Stimulated activated CD4-positive, alpha-beta T cell treated with anti-CD3 and anti-CD28 coated beads, Interleukin-4, amount 100 ng/mL, for 1 hour (primary cell): ENCODE data around the gene ITIH2.
"Not testable (repeated sequence)": the region's sequence is repeated elsewhere in the genome, so short reads cannot be mapped to it uniquely, and the experiment has no call there.

Experiments used
- DNase-seq: peaks from one replicate; pipeline ENCODE4 v3.0.0-alpha.2; 2020

Gene ITIH2, protein sequence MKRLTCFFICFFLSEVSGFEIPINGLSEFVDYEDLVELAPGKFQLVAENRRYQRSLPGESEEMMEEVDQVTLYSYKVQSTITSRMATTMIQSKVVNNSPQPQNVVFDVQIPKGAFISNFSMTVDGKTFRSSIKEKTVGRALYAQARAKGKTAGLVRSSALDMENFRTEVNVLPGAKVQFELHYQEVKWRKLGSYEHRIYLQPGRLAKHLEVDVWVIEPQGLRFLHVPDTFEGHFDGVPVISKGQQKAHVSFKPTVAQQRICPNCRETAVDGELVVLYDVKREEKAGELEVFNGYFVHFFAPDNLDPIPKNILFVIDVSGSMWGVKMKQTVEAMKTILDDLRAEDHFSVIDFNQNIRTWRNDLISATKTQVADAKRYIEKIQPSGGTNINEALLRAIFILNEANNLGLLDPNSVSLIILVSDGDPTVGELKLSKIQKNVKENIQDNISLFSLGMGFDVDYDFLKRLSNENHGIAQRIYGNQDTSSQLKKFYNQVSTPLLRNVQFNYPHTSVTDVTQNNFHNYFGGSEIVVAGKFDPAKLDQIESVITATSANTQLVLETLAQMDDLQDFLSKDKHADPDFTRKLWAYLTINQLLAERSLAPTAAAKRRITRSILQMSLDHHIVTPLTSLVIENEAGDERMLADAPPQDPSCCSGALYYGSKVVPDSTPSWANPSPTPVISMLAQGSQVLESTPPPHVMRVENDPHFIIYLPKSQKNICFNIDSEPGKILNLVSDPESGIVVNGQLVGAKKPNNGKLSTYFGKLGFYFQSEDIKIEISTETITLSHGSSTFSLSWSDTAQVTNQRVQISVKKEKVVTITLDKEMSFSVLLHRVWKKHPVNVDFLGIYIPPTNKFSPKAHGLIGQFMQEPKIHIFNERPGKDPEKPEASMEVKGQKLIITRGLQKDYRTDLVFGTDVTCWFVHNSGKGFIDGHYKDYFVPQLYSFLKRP

DNA sequence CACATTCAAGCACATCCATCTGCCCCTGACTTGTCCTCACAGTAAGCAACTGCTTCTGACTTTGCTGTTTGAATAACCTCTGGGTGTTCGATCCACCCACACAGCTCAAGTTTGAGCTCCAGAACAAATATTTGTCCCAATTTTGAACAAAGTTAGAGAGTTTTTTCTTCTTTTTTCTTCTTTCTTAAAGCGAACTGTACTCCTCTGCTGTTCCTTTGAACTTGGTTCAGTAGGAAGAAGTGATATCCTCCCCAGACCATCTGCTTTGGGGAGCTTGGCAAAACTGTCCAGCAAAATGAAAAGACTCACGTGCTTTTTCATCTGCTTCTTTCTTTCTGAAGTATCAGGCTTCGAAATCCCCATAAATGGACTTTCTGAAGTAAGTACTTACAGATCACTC, at the start of gene ITIH2:
Gene ITIH2 (plus strand): TSS at position 177 of the 400 bp plus-strand sequence. CDS start 119 bp downstream, at position 296.
- DNase-seq = no peak

DNA sequence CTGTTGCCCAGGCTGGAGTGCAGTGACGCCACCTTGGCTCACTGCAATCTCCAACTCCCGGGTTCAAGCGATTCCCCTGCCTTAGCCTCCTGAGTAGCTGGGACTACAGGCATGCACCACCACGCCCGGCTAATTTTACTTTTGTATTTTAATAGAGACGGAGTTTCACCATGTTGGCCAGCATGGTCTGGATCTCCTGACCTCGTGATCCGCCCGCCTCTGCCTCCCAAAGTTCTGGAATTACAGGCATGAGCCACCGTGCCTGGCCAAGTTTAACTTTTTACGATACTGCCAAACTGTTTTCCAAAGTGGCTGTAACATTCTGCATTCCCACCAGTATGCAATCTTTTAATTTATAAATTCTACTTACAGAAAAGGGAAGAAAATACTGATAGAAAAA, 46.0 kb upstream of the ITIH2 start:
- not testable (repeated sequence) for DNase-seq

DNA sequence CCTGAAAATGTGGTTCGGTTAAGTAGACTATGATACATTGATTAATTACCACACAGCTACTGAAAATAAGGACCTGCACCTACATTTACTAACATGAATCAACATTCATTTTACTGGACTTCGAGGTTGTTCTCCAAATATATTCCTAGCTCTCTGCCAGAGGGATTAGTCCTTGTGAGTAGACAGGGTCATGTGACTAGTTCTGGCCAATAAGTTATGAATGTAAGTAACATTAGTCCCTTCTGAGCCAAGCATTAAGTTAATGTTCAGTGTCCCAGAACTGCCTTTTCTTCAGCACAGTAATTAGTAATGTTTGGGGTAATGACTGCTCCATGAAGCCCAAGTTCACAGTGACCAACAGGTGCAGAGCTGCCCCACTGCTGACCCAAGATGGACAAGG, 45.6 kb upstream of the ITIH2 start:
- no peak for DNase-seq

DNA sequence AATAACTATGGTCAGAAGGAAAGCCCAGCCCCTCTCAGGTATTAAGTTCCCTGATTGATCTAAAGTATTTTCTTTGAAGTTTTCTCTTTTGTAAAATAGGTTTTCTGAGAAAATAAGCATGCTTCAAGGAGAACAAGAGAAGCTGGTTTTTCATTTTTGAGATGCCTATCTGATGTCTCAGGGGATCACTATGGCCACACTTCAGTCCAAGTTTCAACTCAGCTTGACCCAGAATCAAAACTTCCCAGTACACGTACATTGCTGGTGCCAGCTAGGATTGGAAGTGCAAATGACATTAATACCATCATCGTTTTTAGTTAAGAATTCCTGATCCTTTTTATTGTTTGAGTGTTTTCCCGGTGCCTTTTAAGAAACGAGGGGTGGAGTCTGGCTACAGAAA, 43.6 kb upstream of the ITIH2 start:
- DNase-seq = no peak

DNA sequence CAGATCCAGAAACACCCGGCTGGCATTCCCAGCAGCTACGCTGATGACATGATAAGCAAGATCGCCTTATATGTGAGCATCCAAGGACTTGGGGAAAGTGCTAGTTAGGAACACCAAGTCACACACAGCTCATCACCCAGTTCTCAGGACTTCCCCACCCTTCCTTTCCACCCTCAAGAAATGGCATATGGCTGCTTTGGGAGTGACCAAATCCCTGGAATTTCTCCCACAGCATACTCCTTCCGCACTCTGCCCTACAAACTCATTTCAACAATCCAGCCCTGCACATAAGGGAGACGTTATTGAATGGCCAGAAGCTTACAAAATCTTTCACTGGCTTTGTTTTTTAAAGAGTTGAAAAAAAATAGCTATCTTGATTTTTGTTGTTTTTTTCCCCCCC, 40.6 kb upstream of the ITIH2 start:
- no peak for DNase-seq

DNA sequence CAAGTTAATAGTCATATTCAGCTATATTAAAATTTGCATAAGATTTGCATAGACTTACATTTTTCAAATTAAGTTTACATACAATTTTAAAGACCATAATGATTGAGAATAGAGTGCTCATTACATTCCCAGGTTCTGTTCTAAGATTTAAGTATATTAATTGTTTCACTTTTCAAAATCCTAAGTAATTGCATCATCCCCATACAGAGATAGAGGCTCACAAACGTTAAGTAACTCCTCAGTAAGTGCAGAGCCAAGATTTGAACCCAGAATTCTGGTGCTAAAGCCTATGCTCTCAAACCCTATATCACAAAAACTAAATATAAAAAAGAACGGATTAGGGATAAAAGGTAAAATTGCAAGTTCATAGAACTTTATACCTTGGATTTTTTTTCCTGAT, 38.4 kb upstream of the ITIH2 start:
- no peak for DNase-seq

DNA sequence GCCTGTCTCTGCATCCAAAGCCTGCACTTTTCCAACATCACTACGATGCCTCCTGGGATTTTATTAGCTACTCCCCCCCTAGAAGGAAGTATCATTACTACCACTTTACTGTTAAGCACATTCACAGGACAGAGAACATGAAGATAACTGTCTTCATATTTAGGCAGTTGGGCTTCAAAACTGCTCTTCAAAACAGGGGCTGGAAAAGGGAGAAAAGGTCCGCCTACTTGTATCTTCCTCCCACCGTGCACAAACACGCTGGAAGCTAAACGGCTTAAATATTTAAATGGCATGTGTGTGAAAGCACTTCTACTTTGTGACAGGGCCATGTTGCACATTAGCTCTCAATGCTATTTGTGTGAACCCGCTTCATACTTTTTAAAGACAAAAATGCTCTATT, 37.3 kb upstream of the ITIH2 start:
- DNase-seq = no peak

DNA sequence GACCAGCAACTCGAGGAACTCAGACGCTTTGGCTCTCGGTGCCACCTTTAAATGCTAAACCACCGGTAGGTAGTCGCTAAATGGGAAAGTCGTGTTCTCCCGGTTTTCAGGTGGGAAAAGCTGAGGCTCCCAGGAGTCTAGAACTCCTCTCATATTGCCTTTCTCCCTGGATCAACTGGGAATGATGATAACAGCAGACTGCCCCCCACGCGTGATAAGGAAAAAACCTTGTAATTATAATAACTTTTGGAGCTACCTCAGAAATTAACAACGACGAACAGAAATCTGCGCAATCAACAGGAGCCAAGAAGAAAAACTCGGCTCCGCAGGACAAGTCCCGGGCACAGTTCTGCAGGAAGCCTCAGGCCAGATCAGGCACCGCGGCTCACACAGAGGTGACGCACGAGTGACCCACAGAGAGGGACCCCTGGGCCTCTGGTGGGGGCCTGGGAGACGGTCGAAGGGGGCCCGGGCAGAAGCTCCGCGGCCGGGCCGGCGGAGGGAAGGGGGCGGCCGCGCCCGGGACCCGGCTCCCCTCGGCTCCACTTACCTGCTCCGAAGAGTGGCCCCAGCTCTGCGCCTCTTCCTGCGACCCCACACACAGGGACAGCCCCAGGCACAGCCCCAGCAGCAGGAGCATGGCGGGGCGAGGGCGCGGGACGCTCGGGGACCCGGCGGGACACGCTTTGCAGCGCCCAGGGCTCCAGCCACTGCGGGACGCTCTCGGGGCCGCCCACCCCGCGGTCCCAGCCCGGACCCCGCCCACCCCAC, 36.7 kb upstream of the ITIH2 start, which contains the start of gene ITIH5:
Gene ITIH5 (minus strand): TSS at position 714 of the 771 bp plus-strand sequence. CDS start 74 bp downstream, at position 640.
- DNase-seq = no peak

DNA sequence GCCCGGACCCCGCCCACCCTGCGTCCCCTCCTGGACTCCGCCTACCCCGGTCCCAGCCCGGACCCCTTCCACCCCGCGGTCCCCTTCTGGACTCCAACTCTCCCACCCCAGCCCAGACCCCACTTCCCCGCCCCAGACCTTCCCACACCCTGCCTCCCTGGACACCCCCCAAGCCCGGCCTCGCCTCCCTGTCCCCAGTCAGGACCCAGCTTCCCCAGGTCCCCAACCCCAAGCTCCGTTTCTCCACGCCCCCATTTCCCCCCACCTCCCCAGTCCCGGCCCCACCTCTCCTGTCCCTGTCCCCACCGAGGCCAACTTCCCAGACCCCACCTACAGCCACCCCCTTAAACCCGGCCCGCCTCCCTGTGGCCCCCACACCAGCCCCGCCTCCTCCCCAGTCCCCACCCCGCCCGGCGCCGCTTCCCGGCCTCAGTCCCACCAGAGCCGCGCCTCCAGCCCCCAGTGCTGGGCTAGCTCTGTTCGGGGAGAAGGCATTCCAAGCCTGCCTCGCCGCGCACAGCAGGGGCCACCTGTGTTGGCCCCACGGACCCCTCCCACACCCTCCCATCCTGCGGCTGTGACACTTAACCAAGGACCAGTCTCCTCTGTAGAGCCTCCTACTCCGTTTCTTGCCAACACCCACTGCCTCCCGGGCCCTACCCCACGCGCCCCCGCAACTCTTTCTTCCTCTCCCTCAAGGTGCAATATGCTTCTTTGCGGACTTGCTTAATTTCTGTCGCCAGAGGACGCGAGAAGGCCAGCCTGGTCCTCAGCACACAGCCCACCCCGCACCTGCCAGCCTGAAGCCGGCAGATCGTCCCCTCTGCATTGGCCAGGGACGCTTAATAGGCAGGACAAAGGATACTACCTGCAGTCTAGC, 35.6 kb upstream of the ITIH2 start:
- peak; percentile 5 for DNase-seq

DNA sequence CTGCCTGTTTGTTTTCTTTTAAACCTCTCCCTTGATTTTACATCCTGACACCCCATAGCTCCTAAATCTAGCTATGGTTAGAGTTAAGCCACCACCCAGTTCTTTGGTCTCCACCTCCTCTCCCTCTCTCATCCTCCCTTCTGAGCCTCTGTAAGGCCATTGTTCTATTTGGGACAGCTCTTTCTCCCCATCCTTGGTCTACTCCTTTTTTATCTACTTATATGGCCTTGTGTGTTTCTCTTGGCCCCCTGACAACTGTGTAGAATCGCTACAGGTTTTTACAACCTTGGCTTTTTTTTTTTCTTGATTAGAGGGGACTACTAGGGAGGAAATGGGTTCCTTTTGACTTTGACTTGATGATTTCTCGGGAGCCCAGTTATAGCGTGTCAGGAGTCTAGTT, 33.0 kb upstream of the ITIH2 start:
- no peak for DNase-seq

DNA sequence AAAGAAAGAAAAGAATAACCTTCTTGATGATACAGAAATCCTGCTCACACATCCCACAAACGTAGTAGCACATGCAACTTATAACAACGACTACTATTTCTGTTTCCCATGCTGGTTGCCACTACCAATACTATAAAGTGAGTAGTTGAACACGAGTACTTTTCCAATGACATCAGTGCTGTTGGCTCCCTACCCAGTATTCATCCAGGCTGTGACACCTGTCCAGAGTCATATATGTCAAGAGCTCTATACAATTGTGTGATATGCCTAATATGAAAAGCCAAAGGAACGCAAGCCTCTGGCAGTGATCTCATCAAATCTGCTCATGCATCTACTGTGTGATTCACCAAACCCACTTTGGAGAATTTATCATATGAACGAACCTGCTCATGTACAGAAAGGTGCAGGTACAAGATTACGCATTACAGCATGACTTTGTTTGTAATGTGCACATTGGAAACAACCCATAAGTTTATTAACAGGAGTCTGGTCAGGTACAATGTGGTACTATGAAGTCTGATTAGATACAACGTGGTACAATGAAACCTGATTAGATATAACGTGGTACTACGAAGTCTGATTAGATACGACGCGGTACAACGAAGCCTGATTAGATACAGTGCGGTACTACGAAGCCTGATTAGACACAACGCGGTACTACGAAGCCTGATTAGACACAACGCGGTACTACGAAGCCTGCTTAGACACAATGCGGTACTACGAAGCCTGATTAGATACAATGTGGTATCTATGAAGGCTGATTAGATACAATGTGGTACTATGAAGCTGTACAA, 30.6 kb upstream of the ITIH2 start:
- no peak for DNase-seq

DNA sequence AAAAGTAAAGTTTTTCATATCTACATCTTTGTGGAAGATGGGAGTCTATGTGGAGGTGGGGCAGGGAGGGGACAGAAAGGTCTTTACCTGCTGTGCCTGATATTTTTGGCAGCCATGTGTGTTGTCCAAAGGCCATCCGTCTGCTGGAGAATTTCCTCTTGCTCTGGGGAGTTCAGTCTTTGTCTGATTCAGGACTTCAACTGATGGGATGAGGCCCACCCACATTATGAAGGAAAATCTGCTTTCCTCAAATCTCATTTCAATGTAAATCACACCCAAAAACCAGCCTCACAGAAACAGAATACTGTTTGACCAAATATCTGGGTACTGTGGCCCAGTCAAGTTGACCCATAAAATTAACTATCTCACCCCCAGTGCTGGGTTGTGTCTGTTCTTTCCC, 23.9 kb upstream of the ITIH2 start:
- no peak for DNase-seq

DNA sequence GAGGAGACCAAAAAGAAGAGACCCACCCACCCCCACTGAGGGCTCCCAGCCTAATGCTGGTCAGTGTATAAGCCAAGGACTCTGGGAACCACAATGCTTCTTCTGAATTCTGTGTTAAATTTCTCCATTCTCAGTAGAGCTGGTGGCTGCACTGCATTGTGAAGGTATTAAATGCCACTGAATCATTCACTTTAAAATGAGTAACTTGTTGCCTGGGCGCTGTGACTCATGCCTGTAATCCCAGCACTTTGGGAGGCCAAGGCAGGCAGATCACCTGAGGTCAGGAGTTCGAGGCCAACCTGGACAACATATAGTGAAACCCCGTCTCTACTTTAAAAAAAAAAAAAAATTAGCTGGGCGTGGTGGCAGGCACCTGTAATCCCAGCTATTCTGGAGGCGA, 23.0 kb upstream of the ITIH2 start:
- DNase-seq = not testable (repeated sequence)

DNA sequence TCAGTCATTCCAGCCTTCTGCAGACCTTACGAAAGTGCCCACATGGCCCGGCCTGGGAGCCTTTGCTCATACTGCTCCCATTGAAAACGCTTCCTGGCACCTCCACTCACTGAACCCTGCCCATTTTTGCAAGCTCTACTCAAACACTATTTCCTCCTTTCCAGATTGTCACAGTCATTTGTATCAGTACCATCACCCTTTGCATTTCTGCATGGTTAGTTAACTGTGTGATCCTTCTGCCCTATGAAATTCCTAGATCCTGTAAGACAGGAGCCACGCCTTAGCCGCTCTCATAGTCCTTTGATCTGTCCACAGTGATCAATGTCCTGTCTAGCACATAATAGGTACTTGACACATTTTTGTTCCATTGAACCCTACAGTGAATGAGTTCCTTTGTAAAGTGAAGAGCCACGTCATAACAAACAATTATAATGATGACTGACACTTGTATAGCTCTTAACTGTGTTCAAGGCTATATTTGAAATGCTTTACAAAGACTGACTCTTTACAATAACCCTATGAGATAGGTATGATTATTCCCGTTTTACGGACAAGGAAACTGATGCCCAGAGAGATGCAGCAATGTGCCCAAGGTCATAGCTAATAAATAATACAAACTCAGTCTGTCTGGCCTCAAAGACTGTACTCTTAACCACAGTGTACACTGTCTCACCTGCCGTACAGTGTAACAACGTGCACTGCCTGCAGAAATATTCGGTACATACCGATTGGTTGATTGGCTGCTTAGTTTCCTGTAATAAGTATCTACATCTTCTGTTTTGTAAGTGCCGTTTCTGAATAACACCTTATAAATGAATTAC, 16.6 kb upstream of the ITIH2 start:
- DNase-seq = no peak

DNA sequence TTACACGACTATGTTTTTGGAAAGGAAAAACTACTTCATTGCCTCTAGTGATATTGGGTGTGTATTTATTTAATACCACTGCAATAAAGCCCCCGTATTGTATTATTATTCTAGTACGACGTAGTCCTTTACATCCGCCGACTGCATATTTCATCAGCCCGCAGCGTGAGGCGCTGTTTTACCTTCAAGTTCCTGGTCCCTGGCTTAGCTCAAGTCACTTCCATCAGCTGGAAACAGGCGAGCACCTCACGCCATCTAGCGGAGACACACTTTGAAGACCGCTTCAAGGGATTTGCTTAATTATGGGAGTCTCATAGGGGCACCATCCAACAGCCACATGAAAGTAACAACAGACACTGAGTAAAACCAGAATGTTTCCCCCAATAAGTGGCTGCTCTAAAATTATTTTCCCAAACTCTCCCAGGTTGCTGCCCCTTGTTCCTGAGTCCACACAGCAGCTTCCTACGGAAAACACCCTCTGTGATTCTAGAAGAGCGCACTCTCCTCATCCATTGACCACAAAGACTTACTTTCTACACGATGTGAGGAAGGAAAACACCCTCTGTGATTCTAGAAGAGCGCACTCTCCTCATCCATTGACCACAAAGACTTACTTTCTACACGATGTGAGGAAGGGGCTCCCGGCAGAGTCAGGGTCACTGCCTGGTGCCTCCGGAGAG, 15.7 kb upstream of the ITIH2 start:
- DNase-seq = peak; percentile 68

DNA sequence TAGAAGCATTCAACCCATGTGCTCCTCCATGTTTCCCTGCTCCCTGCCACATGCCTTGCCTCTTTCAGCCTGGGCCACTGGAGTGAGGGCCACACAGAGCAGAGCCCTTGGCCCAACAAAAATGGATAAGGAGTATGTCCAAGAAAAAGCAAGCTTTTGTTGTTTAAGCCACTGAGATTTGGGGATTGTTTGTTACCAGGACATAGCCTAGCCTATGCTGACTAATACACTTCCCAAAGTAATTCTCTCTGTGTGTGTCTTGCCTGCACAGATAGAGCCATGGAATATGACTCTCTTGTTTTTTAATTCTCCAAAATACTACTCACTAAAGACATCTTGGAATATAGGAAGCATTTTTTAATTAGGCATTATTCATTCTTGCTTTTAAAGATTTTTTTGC, 13.5 kb upstream of the ITIH2 start:
- no peak for DNase-seq

DNA sequence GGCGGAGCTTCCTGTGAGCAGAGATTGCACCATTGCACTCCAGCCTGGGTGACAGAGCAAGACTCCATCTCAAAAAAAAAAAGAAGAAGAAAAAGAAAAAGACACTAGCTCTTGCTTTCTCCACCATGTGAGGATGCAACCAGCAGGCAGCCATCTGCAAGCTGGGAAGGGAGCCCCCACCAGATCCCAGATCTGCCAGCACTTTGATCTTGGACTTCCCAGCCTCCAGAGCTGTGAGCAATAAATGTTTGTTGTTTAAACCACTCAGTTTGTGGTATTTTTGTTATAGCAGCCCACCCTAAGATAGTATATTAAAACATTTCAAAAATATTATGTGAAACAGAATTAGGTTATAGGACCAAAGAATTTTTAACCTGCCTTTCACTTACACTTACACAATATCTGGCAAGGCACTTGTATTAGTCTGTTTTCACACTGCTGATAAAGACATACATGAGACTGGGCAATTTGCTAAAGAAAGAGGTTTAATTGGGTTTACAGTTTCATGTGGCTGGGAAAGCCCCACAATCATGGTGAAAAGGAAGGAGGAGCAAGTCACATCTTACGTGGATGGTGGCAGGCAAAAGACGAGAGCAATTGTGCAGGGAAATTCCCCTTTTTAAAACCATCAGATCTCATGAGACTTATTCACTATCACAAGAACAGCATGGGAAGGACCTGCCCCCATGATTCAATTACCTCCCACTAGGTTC, 12.1 kb upstream of the ITIH2 start:
- DNase-seq = not testable (repeated sequence)

DNA sequence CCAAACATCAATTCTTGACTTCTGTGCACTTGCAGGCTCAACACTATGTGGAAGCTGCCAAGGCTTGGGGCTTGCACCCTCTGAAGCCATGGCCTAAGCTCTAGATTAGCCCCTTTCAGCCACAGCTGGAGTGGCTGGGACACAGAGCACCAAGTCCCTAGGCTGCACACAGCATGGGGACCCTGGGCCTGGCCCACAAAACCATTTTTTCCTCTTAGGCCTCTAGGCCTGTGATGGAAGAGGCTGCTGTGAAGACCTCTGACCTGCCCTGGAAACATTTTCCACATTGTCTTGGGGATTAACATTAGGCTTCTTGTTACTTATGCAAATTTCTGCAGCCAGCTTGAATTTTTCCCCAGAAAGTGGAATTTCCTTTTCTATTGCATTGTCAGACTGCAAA, 10.7 kb upstream of the ITIH2 start:
- not testable (repeated sequence) for DNase-seq

DNA sequence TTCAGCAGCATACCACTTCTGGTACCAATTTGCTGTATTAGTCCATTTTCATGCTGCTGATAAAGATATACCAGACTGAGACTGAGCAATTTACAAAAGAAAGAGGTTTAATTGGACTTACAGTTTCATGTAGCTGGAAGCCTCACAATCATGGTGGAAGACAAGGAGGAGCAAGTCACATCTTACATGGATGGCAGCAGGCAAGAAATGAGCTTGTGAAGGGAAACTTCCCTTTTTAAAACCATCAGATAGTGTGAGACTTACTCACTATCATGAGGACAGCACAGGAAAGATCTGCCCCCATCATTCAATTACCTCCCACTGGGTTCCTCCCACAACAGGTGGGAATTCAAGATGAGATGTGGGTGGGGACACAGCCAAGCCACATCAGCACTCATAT, 9.9 kb upstream of the ITIH2 start:
- not testable (repeated sequence) for DNase-seq
